MM.1S (cell line): ENCODE data around the gene DCN.
A peak's percentile ranks its signal among the peaks of the same experiment; 100 is the strongest.

Experiments
- DNase-seq: peaks from one replicate; pipeline ENCODE4 v3.0.0-alpha.2; 2015
- H2AFZ ChIP-seq: fragments of 300-600 bp; sonication (generic); 2 replicates; pipeline ENCODE4 v1.6.0; 2016; ENCODE audit warnings: antibody characterized with exemption, low read length
- H3F3A ChIP-seq: fragments of 300-600 bp; sonication (generic); 2 replicates; pipeline ENCODE4 v1.6.1; 2016; ENCODE audit warnings: mild to moderate bottlenecking, antibody characterized with exemption, low read length, moderate library complexity, mixed read lengths; ENCODE audit not compliant: insufficient read depth
- H3K27ac ChIP-seq: fragments of 300-600 bp; sonication (generic); 2 replicates; pipeline ENCODE4 v1.5.1; 2016; ENCODE audit warnings: mild to moderate bottlenecking, low read length
- H3K27me3 ChIP-seq: fragments of 300-600 bp; sonication (generic); replicated peaks from 2 replicates; pipeline ENCODE4 v1.6.0; 2016; ENCODE audit warnings: low read length; ENCODE audit not compliant: insufficient read depth
- H3K36me3 ChIP-seq: fragments of 300-600 bp; sonication (generic); replicated peaks from 2 replicates; pipeline ENCODE4 v1.6.1; 2016; ENCODE audit warnings: mild to moderate bottlenecking, low read length, mixed read lengths; ENCODE audit not compliant: insufficient read depth
- H3K4me1 ChIP-seq: fragments of 300-600 bp; sonication (generic); 2 replicates; pipeline ENCODE4 v1.6.1; 2016; ENCODE audit warnings: low read length, mixed read lengths
- H3K4me2 ChIP-seq: fragments of 300-600 bp; sonication (generic); 2 replicates; pipeline ENCODE4 v1.6.0; 2016; ENCODE audit warnings: low read depth, low read length
- H3K4me3 ChIP-seq: fragments of 300-600 bp; sonication (generic); 2 replicates; pipeline ENCODE4 v1.5.1; 2016; ENCODE audit warnings: low read length, mixed read lengths
- H3K79me2 ChIP-seq: fragments of 300-600 bp; sonication (generic); 2 replicates; pipeline ENCODE4 v1.6.1; 2016; ENCODE audit warnings: mixed run types, low read length, mixed read lengths
- H3K9ac ChIP-seq: fragments of 300-600 bp; sonication (generic); 2 replicates; pipeline ENCODE4 v1.6.1; 2016; ENCODE audit warnings: low read length, mixed read lengths
- H3K9me2 ChIP-seq: fragments of 300-600 bp; sonication (generic); replicated peaks from 2 replicates; pipeline ENCODE4 v1.6.1; 2016; ENCODE audit warnings: mild to moderate bottlenecking, low read length, mixed read lengths; ENCODE audit not compliant: insufficient read depth
- H3K9me3 ChIP-seq: fragments of 300-600 bp; sonication (generic); replicated peaks from 2 replicates; pipeline ENCODE4 v1.6.1; 2016; ENCODE audit warnings: mild to moderate bottlenecking, low read length, mixed read lengths; ENCODE audit not compliant: insufficient read depth
- H4K20me1 ChIP-seq: fragments of 300-600 bp; sonication (generic); 2 replicates; pipeline ENCODE4 v1.6.1; 2016; ENCODE audit warnings: mild to moderate bottlenecking, low read length, moderate library complexity, mixed read lengths; ENCODE audit not compliant: insufficient read depth
- CTCF ChIP-seq: fragments of 300-600 bp; sonication (generic); IDR thresholded peaks from 2 replicates; pipeline ENCODE4 v1.5.1; 2016; ENCODE audit warnings: antibody characterized with exemption, low read length, mixed read lengths
- EZH2 ChIP-seq: fragments of 300-600 bp; sonication (generic); optimal IDR thresholded peaks from 2 replicates; pipeline ENCODE3; 2017; ENCODE audit warnings: low read depth, mild to moderate bottlenecking, antibody characterized with exemption, low read length, mixed read lengths
- EZH2phosphoT487 ChIP-seq: fragments of 300-600 bp; sonication (generic); IDR thresholded peaks from 2 replicates; pipeline ENCODE4 v1.6.1; 2018; ENCODE audit warnings: antibody characterized with exemption, low read length

DCN gene

DNA sequence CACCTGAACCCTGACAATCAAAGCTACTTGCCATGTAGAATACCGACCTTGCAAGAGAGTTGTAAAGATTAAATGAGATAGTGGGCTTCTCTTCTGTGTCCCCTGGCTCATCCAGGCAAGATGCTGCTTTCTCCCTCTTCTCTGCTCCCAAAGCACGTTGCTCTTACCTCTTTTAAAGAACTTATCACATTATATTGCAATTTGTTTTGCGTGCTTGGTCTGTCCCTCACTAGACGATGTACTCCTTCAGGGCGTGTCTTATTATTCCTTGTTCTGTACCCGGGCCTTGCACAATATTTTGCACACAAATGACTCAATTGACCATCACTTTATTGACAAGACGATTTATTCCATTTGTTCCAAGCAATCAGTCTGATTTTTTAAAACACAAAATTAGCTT is 3.3 kb downstream of the DCN start:
- Histone ChIP-seq H3F3A (no peaks in the 10 kb centered on the region), H4K20me1 (no peaks in the 10 kb centered on the region), H3K4me3 (no peak overlapping the region), H3K79me2 (no peaks in the 10 kb centered on the region), H2AFZ (no peak overlapping the region), H3K4me2 (no peak overlapping the region), H3K27ac (no peak overlapping the region), H3K9me3 (no peaks in the 10 kb centered on the region), H3K4me1 (peaks cover 8% of the 10 kb centered on the region; the same call in 1 of the 2 replicates), H3K9ac (no peak overlapping the region), H3K36me3 (no peaks in the 10 kb centered on the region), H3K27me3 (no peaks in the 10 kb centered on the region), H3K9me2 (no peaks in the 10 kb centered on the region)
- DNase-seq: no peak
- no peak for TF ChIP-seq EZH2
- no peak for TF ChIP-seq EZH2phosphoT487
- no peak for TF ChIP-seq CTCF

DNA sequence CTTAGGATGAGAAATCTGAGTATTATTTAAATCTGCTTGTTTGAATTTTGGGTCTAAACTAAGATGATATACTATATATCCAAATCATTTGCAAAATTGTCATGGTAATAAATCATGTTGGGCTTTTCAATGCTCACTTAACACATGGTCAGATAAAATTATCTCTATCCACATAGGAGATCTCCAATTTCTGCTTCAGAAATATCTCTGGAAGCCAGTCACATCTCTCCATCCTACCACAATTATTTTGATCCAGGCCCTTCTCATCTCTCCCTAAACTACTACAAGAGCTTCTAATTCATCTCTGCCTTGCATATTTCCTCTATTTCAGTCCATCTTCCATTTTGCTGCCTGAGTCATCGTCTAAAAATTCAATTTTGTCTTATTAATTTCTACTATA is 3.8 kb downstream of the DCN start:
- no peak overlapping the region for H3K27ac ChIP-seq
- H2AFZ ChIP-seq: 0 out of 2 replicates have a peak overlapping the region, but pooled peaks have one; percentile 91
- TF ChIP-seq EZH2phosphoT487 (no peak), EZH2 (no peak), CTCF (no peak)
- H3K79me2 ChIP-seq: no peaks in the 10 kb centered on the region
- no peak overlapping the region for H3K4me2 ChIP-seq
- H3F3A ChIP-seq: no peaks in the 10 kb centered on the region
- H3K9ac ChIP-seq: no peak overlapping the region
- no peaks in the 10 kb centered on the region for H4K20me1 ChIP-seq
- DNase-seq: no peak
- no peaks in the 10 kb centered on the region for H3K9me3 ChIP-seq
- no peak overlapping the region for H3K4me3 ChIP-seq
- no peaks in the 10 kb centered on the region for H3K27me3 ChIP-seq
- H3K36me3 ChIP-seq: no peaks in the 10 kb centered on the region
- no peaks in the 10 kb centered on the region for H3K9me2 ChIP-seq
- H3K4me1 ChIP-seq: peaks cover 8% of the 10 kb centered on the region; the same call in 1 of the 2 replicates

GRCh38 chr12:91178139-91178561 is 4.5 kb downstream of the DCN start:
- H4K20me1 ChIP-seq: no peaks in the 10 kb centered on the region
- peak overlapping the region; percentile 61 for H3K4me2 ChIP-seq
- H3K9ac ChIP-seq: peak overlapping the region; percentile 48; the same call in 1 of the 2 replicates
- H3K27ac ChIP-seq: no peak overlapping the region
- H3F3A ChIP-seq: no peaks in the 10 kb centered on the region
- H3K27me3 ChIP-seq: no peaks in the 10 kb centered on the region
- no peaks in the 10 kb centered on the region for H3K36me3 ChIP-seq
- peaks cover 8% of the 10 kb centered on the region; the same call in 1 of the 2 replicates for H3K4me1 ChIP-seq
- no peaks in the 10 kb centered on the region for H3K79me2 ChIP-seq
- DNase-seq: peak; percentile 40
- TF ChIP-seq EZH2phosphoT487: no peak
- TF ChIP-seq CTCF: peak; percentile 64
- TF ChIP-seq EZH2: no peak
- peak overlapping the region; percentile 91 for H2AFZ ChIP-seq
- H3K4me3 ChIP-seq: peak overlapping the region; percentile 58
- H3K9me2 ChIP-seq: no peaks in the 10 kb centered on the region
- H3K9me3 ChIP-seq: no peaks in the 10 kb centered on the region
